HepG2 (cell line): Measurements from ENCODE around the gene EPHA4. TPM values are rescaled to one million over a fixed set of nuclear protein-coding genes. Genes with fewer than 3 reads are reported as not detected.

ENCODE experiments used
- ADNP ChIP-seq: sonication (generic); formaldehyde crosslinking; IDR thresholded peaks from 2 replicates; pipeline ENCODE4 v1.4.0; 2020; ENCODE audit warnings: missing genetic modification reagents
- CBX2 ChIP-seq, 2 experiments: fragments of 200-600 bp in 1 of 2; sonication (generic); formaldehyde crosslinking in 1 of 2; IDR thresholded peaks; 2 replicates each; pipeline versions ENCODE4 v1.7.0 to v1.8.1; 2018 to 2022; ENCODE audit warnings: low read depth in 2 of 2, low read length in 1 of 2, mild to moderate bottlenecking in 1 of 2, missing genetic modification reagents in 1 of 2
- GATAD2A ChIP-seq: IDR thresholded peaks from 2 replicates; pipeline ENCODE4 v1.6.1; 2016
- HOXA3 ChIP-seq: sonication (generic); formaldehyde crosslinking; IDR thresholded peaks from 2 replicates; pipeline ENCODE4 v1.5.0; 2020; ENCODE audit warnings: missing genetic modification reagents
- SCMH1 ChIP-seq: sonication (generic); formaldehyde crosslinking; IDR thresholded peaks from 2 replicates; pipeline ENCODE4 v1.9.0; 2021; ENCODE audit warnings: missing genetic modification reagents, mild to moderate bottlenecking, borderline replicate concordance
- TARDBP ChIP-seq: sonication (generic); formaldehyde crosslinking; IDR thresholded peaks from 2 replicates; pipeline ENCODE4 v1.8.0; 2022; ENCODE audit warnings: mild to moderate bottlenecking, missing genetic modification reagents
- TSC22D2 ChIP-seq: sonication (generic); formaldehyde crosslinking; IDR thresholded peaks from 2 replicates; pipeline ENCODE4 v1.5.1; 2020; ENCODE audit warnings: missing genetic modification reagents, mild to moderate bottlenecking, borderline replicate concordance
- ZNF619 ChIP-seq: sonication (generic); formaldehyde crosslinking; IDR thresholded peaks from 2 replicates; pipeline ENCODE4 v1.4.0; 2020; ENCODE audit warnings: mild to moderate bottlenecking, missing genetic modification reagents
- polyA plus RNA-seq, 8 experiments: library from polyadenylated mRNA; depleted of rRNA in 3 of 8; stranded (reverse) in 7 of 8; unstranded in 1 of 8; fragments of >200 nt; fragmentation: Illumina TruSeq in 4 of 8; extraction: Trizol in 4 of 8; gene quantifications; 2 replicates each; pipeline versions ENCODE4 v1.2.1 to v1.2.3, GENCODE V29; 2011 to 2016; ENCODE audit warnings: low read depth in 4 of 8, missing spikeins in 1 of 8, mixed read lengths in 1 of 8; ENCODE audit not compliant: insufficient read depth in 1 of 8
- total RNA-seq, 5 experiments: library from RNA; depleted of rRNA; stranded (reverse); fragments of >200 nt; fragmentation: Illumina TruSeq; extraction: Trizol; gene quantifications; 2 replicates each; pipeline ENCODE4 v1.2.3, GENCODE V29; 2016; ENCODE audit warnings: low read depth in 1 of 5
- TF ChIP-seq, protein P1 (sequence below): sonication (generic); formaldehyde crosslinking; IDR thresholded peaks from 2 replicates; pipeline ENCODE4 v1.4.0; 2020; ENCODE audit warnings: mild to moderate bottlenecking, missing genetic modification reagents, borderline replicate concordance
- TF ChIP-seq, protein P2 (sequence below): sonication (generic); formaldehyde crosslinking; IDR thresholded peaks from 2 replicates; pipeline ENCODE4 v1.4.0; 2020; ENCODE audit warnings: missing genetic modification reagents

Gene EPHA4
- total and polyA plus RNA-seq, 2 of the 13 experiments (the other 11 are each of a cell fraction or from before 2014, with no cell fraction given), result not detected

DNA sequence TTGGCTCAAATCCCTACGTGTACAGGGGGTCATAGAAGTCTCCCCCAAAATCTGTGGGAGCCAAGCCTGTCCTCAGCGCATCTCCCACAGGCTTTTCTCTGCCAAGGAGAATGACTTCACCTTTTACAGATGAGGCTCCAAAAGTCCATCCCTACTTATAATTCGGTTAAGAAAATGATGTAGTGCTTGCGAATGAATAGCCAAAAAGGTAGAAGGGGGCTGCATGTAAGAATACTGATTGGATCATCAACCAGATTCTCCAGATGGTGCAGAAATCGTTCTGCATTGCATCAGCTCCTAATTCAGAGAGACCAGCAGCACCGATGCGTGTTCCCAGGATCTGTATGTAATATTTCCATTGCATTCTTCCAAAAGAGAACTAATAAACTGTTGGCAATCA, 91.9 kb downstream of the EPHA4 start (continued):
- TF ChIP-seq, protein P1, sequence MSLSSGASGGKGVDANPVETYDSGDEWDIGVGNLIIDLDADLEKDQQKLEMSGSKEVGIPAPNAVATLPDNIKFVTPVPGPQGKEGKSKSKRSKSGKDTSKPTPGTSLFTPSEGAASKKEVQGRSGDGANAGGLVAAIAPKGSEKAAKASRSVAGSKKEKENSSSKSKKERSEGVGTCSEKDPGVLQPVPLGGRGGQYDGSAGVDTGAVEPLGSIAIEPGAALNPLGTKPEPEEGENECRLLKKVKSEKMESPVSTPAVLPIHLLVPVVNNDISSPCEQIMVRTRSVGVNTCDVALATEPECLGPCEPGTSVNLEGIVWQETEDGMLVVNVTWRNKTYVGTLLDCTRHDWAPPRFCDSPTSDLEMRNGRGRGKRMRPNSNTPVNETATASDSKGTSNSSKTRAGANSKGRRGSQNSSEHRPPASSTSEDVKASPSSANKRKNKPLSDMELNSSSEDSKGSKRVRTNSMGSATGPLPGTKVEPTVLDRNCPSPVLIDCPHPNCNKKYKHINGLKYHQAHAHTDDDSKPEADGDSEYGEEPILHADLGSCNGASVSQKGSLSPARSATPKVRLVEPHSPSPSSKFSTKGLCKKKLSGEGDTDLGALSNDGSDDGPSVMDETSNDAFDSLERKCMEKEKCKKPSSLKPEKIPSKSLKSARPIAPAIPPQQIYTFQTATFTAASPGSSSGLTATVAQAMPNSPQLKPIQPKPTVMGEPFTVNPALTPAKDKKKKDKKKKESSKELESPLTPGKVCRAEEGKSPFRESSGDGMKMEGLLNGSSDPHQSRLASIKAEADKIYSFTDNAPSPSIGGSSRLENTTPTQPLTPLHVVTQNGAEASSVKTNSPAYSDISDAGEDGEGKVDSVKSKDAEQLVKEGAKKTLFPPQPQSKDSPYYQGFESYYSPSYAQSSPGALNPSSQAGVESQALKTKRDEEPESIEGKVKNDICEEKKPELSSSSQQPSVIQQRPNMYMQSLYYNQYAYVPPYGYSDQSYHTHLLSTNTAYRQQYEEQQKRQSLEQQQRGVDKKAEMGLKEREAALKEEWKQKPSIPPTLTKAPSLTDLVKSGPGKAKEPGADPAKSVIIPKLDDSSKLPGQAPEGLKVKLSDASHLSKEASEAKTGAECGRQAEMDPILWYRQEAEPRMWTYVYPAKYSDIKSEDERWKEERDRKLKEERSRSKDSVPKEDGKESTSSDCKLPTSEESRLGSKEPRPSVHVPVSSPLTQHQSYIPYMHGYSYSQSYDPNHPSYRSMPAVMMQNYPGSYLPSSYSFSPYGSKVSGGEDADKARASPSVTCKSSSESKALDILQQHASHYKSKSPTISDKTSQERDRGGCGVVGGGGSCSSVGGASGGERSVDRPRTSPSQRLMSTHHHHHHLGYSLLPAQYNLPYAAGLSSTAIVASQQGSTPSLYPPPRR (CRISPR knock-in tag), result no peak
- TF ChIP-seq ZNF619 (CRISPR knock-in tag), result no peak
- no peak for TF ChIP-seq CBX2 (IDR thresholded peaks at IDR 0.05; ENCODE audit: low read depth, low read length)
- no peak for TF ChIP-seq CBX2 (CRISPR knock-in tag; IDR thresholded peaks at IDR 0.05; ENCODE audit: low read depth)
- no peak for TF ChIP-seq HOXA3 (CRISPR knock-in tag)
- TF ChIP-seq, protein P2, sequence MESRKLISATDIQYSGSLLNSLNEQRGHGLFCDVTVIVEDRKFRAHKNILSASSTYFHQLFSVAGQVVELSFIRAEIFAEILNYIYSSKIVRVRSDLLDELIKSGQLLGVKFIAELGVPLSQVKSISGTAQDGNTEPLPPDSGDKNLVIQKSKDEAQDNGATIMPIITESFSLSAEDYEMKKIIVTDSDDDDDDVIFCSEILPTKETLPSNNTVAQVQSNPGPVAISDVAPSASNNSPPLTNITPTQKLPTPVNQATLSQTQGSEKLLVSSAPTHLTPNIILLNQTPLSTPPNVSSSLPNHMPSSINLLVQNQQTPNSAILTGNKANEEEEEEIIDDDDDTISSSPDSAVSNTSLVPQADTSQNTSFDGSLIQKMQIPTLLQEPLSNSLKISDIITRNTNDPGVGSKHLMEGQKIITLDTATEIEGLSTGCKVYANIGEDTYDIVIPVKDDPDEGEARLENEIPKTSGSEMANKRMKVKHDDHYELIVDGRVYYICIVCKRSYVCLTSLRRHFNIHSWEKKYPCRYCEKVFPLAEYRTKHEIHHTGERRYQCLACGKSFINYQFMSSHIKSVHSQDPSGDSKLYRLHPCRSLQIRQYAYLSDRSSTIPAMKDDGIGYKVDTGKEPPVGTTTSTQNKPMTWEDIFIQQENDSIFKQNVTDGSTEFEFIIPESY (CRISPR knock-in tag), result no peak
- no peak for TF ChIP-seq TARDBP
- no peak for TF ChIP-seq ADNP (CRISPR knock-in tag)
- no peak for TF ChIP-seq SCMH1 (CRISPR knock-in tag)
- TF ChIP-seq TSC22D2 (CRISPR knock-in tag), result no peak
- TF ChIP-seq GATAD2A (CRISPR knock-in tag), result no peak
- TF ChIP-seq, all 625 proteins: peak for 0
